COR-L47 (cell line): Measurements from ENCODE around the gene IFFO2.

Experiments
- DNase-seq: peaks from one replicate; lab custom pipeline; 2025; lab: John Stamatoyannopoulos, UW

IFFO2 gene

DNA sequence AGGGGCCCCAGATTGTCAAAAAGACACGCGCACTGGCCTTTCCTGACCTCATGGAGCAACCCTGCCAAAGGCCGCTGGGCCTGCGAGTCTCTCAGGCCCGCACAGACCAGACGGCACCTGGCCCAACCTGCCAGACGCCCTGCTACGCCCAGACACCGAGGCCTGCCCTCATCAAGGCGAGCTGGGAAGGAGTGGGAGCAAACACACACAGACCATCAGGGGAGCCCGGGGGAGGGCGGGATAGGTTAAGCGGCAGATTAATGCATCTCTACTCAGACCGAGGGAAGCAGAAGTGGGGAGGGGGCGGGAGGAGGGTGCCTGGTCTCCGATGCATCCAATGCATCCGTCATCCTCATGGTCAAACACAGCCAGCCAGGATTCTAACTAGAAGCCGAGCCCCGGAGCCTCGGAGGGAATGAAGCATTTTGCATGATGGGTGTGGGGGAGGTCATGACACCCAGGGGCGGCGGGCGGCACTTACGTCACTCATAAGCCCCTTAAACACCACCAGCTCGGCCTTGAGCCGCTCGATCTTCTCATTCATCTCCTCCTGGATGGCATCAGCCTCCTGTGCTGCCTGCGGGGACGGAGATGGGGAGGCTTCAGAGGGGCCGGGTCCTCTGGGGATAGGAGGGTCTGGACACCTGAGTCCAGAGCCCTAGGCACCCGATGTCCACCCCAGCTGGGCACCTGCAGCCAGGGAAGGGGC, 37.1 kb downstream of the IFFO2 start:
- DNase-seq, result no peak

DNA sequence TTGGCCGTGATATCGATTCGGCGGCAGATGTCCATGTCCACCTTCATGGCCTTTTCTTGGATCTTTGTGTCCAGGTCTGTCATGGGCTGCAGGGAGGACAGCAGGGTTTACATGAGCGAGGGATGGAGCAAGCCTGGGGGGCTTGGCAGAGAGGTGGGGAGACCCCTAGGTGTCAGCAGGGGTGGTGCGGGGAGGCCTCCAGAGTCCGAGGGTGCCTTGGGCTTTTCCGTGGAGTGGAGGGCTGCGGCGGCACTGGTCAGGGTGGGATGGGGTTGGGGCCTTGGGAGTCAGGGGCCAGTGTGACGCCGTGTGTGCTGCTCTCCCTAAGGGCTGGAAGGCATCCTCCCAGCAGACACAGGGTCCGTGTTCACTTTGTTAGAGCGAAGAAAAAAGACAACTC, 38.1 kb downstream of the IFFO2 start:
- no peak for DNase-seq

- DNase-seq, result no peak
These were observed 39.2 kb downstream of the IFFO2 start for GRCh38 chr1:18917071-18917799.

- no peak for DNase-seq
These were observed 41.1 kb downstream of the IFFO2 start for GRCh38 chr1:18915341-18915740.

DNA sequence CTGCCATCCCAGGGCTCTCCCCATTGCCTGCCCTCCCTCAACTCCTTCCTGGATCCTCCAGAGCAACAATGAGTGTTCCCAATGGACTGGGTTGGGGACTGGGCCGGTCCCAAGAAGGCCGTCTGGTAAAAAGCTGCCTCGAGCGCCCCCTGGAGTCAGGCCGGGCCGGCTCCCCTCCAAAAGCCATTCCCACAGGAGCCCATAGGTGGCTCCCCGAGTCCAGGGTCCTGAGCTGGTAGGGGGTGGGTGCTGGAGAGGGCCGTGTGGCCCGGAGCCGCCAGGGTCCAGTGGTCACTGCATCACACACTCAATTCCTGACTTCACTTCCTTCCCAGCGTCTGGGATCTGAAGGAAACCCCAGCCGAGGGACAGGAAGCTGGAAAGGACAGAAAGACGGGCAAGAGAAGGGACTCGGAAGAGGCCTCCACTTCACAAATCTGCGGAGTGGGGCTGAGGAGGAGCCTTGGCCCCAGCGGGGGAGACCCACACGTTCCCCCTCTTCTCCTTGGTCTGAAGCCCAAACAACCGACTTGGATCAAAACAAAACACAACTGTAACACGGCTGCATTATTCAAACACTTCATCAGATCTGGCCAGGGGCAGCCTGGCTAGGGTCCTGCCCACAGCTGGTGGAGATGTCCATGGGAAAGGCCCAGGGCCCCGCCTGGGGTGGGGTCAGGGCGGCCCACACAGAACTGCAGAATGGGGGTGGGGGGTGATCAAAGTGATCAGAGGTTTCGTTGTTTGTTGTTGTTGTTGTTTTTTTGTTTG, 43.2 kb downstream of the IFFO2 start:
- DNase-seq, result peak; percentile 18

- DNase-seq, result no peak
These were observed 43.9 kb downstream of the IFFO2 start for GRCh38 chr1:18912550-18912949.

- DNase-seq, result no peak
These were observed 47.3 kb downstream of the IFFO2 start for GRCh38 chr1:18908911-18909771.

DNA sequence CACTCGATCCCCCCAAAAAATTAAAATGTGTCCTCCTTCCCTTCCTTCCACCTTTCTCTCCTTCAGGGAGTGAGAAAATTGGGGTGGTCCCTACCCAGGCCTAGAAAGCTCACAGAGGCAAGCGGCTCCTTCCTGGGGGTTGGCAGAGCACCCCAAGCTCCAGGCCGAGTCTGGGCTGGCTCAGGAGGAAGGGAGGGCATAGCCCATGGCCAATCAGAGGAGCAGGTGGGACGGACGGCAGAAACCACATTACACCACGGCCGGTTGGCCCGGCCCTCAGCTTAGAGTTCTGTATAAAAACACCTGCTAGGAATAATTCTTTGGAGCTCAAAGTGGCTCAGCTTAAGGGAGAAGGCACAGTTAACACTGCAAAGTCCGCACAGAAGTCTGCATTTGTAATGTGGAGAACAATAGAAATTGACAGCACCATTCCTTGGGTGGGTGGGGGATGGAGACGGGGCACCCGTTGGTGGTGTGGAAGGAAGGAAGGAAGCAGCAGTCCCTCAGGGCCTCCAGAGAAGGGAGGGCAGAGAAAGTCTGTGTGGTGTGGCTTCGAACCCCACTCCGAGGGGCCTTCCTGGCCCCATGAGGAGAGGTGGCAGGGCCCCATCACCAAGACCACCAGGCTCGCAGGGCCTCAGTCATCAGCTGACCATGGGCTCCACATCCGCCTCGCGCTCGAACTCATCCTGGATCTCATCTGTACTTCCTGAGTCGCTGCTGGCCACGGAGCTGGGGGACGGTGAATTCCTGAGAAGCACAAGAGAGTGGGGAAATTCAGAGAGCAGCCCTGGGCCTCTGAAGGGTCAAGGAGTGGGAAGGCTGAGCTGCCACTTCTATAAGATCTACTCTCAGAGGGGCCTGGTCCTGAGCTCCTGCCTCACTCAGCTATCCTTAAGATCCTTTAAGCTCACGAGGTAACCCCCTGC, 48.3 kb downstream of the IFFO2 start:
- DNase-seq, result no peak

DNA sequence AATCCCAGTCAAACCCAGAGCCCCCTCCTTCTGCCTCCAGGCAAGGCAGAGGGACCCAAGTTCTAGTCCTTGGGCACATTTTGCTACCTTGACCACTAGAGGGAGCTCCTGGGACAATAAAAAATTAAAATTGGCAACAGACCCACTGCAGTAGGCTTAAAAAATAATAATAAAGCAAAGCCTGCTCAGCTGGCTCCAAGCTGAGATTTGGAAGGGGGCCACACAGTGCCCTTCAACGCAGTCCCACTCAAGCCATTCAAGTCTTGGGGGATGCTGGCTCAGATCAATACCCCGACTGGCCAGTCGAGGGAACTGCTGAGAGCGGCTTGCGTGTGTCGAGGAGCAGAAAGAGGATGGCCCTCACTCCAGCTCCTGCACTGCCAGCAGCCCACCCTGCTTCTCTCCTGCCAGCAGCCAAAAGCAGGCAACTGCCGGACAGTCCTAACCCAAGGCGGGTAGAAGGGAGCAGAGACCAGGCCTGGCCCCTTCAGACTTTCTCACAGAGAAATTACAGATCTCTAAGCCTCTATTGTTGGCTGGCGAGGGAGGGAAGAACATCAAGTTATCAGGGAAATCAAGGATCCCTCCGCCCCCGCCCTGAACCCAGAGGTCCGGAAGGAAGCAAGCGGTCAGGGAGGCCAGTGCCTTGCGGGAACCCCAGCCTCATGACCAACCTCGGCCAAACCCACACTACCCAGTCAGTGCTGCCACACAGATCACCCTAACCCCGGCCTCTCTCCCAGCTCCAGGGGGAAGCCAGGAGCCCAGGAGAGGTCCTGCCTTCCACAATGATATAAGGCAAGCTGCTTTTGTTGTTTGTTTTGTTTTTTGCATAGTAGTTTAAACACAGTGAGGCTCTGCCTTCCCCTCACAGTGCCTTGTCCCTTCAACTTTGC, 49.2 kb downstream of the IFFO2 start:
- peak; percentile 24 for DNase-seq

DNA sequence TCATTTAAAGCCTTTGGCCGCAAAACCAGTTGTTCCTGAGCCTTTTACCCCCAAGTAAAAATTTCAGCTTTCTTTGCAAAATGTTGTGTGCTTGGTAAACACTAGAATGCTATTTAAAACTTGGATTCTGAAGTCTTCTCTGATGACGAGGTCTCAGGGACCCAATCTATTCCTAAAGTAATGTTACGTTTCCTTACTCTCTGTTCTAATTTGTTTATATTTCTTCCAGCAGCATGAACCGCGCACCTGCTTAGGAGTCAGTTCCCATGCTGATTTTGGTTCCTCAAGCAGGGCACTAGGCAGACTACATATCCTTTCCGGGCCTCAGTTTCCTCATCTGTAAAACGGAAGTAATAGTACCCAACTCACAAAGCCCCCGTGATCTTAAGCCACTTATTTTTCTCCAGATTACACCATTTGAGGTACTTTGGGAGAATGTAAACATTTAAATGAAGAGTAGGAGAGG, 53.2 kb downstream of the IFFO2 start:
- DNase-seq, result no peak

DNA sequence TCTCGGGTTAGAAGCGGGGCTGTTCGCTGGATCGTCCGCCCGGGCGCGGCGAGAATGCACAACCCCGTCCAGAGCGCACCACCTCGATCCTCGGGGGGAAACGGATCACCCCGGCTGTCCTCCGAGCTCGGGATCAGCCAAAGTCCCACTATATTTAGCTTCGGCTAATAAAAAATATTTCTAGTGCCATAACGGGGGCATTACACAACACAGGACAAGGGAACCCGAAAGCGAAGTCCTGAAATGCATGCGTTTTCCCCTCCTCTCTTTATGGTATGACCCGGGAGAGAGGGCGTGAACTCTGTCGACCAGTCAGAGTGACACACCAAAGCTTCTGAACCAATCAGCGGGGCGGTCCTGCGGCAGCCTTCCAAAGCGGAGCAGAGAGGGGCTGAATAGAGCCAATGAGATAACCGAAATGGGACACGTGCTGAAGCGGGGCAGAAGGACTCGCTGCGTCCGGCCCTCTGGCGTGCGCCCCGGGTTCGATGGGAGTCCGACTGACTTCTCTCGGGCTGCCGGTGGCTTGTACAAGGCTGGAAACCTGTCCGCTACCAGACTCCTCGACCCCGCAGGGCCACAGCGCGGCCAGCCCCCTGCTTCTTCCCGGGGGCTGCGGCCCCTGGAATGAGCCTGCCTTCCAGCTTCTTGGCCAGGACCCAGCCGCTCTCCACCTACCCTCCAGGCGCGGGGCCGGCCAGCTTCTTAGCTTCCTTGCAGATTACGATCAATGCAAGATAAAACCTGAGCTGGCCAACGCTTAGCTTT, 53.8 kb downstream of the IFFO2 start, which contains the start of gene ALDH4A1:
Gene ALDH4A1 (minus strand): TSS at position 33 of the 768 bp plus-strand sequence. CDS start 32 bp downstream, at position 1.
- peak; percentile 91 for DNase-seq

GRCh38 chr1:18901952-18902522, 54.4 kb downstream of the IFFO2 start:
- DNase-seq, result no peak

DNA sequence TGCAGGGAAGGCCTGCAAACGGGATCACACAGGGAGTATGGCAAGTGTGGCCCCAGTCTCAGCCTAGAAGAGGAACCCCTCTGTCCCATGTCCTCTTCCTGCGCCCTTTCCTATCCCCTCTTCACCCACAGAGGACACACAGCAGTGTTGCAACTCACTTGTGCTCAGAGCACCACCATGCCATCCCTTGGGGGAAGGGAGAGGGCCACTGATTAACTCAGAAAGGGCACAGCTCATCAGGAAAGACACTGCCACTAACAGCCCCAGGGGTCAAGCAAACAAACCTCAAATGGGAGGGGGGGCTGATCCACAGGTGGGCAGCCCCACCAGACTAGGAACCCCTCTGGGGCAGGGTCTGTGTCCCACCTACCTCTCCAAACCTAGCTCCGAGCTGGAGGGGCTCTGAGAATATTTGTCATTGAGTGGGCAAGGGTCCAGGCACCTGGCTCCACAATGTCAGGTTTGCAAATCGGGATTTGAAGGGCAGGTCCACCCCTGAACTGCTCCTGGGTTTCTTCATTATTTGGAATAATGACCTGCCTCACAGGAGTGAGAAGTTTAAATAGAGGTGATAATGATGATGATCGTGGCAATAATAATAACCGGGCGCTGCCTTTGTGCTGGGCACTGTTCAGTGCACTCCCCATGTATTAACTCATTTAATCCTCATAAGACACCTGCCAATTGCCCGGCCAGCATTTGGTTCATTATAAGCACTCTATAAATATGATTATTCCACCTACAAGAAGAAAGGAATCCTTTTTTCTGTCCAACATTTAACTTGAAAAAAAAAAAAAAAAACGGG, 55.1 kb downstream of the IFFO2 start:
- no peak for DNase-seq

- no peak for DNase-seq
These were observed 56.1 kb downstream of the IFFO2 start for GRCh38 chr1:18900303-18900841.

DNA sequence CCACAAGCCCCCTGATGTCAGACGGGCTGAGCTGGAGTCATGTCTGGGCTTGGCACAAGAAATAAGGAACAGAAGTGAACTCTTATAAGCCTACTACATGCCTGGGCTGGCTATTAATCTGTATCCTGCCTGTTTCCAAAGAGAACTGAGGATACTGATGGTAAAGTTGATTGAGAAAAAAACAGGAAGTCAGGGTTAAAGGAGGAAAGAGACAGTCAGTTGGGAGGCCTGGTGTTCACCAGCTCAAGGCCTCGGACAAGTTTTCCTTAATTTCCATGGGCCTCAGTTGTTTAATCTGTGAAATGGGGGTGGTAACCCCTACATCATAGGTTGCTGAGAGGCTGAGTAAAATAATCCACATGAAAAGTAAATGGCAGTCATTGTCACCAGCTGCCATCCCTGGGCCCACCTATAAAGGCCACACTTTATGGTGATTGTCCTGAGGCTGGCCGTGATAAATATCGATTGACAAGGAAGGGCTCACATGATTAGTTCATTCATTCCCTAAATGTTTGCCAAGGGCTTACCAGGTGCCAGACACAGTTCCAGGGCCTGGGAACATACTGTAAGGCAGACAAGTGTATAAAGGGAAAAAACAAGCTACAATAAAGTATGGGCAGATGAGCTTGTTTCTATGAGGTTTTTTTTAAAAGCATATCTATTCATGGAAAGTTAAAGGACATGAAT, 57.0 kb downstream of the IFFO2 start:
- DNase-seq, result no peak

GRCh38 chr1:18898567-18898966, 57.9 kb downstream of the IFFO2 start:
- no peak for DNase-seq

- no peak for DNase-seq
These were observed 61.2 kb downstream of the IFFO2 start for GRCh38 chr1:18895317-18895716.
